ENCODE data around the gene C1orf87.

Gene C1orf87

DNA sequence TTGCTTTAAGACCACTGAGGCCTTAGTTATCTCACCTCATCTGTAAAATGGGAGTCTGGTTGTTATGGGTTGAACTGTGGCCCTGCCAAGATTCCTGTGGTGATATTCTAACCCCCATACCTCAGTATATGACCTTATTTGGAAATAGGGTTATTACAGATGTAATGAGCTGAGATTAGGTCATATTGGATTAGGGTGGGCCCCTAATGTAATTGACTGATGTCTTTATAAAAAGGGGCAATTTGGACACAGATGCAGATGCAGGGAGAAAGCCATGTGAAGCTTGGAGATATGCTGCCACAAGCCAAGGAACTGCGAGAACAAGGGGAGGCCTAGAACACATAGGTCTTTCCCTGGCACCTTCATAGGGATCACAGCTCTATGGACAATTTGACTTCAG is 3.9 kb downstream of the C1orf87 start:
- Histone ChIP-seq H2AFZ (ENCODE audit: low read depth, low read length) (no peak overlapping the region), H3K27me3 (ENCODE audit: insufficient read depth, low read length, poor library complexity) (no peaks in the 10 kb centered on the region), H3K9ac (ENCODE audit: low read depth, low read length) (no peak overlapping the region), H3K79me2 (ENCODE audit: insufficient read depth, low read length) (no peaks in the 10 kb centered on the region), H3K9me3 (ENCODE audit: insufficient read depth, low read length, severe bottlenecking) (no peaks in the 10 kb centered on the region), H4K20me1 (ENCODE audit: insufficient read depth, low read length) (no peaks in the 10 kb centered on the region), H3K36me3 (ENCODE audit: insufficient read depth, low read length) (no peaks in the 10 kb centered on the region), H3K4me2 (ENCODE audit: insufficient read depth, low read length) (no peak overlapping the region), H3K4me3 (ENCODE audit: low read depth in 1 of 2, low read length in 2 of 2) (no peak overlapping the region), H3K4me1 (ENCODE audit: insufficient read depth, low read length) (no peaks in the 10 kb centered on the region), H3K27ac (ENCODE audit: low read length) (no peak overlapping the region)
- TF ChIP-seq EZH2 (IDR thresholded peaks at IDR 0.05; ENCODE audit: borderline replicate concordance, low read depth, low read length, severe bottlenecking) (no peak), CTCF (IDR thresholded peaks at IDR 0.05; ENCODE audit: borderline replicate concordance, extremely low read depth, low read length, poor library complexity, severe bottlenecking) (no peak)
- ATAC-seq (ENCODE audit: insufficient read depth, low read depth), result no peak
- no peak for DNase-seq

DNA sequence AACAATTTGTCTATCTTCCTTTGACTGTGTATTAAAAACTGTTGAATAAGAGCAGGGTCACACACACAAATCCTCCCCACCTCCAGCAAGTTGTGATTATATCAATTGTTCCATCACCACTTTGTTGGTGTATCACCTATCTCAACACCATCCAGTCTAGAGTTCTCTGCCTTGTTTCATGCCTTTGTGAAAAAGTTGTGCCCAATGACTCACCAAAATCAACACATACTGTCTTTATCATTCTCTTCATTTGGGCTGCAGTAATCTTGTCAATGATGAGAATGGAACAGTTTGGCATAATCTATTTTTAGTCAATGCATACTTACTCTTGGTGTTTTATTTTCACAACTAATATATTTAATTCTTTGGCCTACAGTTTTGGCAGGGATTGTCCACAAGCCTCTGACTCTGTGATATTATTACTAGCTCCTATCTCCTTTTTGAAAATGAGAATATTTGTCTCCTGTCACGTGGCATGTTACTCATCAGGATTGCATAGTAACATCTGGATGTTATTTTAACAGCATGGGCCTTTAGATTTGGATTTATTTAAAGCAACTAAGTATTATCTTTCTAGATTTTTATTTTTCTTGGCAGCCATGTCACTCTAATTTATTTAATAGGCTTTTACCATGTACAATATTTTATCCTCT is 5.1 kb downstream of the C1orf87 start:
- DNase-seq (no peak), ATAC-seq (ENCODE audit: insufficient read depth, low read depth) (no peak)
- H3K4me2 ChIP-seq (ENCODE audit: insufficient read depth, low read length), result no peak overlapping the region
- no peak overlapping the region for H3K9ac ChIP-seq (ENCODE audit: low read depth, low read length)
- no peaks in the 10 kb centered on the region for H3K9me3 ChIP-seq (ENCODE audit: insufficient read depth, low read length, severe bottlenecking)
- H3K4me3 ChIP-seq (ENCODE audit: low read depth in 1 of 2, low read length in 2 of 2), result no peak overlapping the region
- no peaks in the 10 kb centered on the region for H3K27me3 ChIP-seq (ENCODE audit: insufficient read depth, low read length, poor library complexity)
- H2AFZ ChIP-seq (ENCODE audit: low read depth, low read length), result no peak overlapping the region
- no peaks in the 10 kb centered on the region for H3K4me1 ChIP-seq (ENCODE audit: insufficient read depth, low read length)
- no peak overlapping the region for H3K27ac ChIP-seq (ENCODE audit: low read length)
- no peaks in the 10 kb centered on the region for H3K36me3 ChIP-seq (ENCODE audit: insufficient read depth, low read length)
- TF ChIP-seq CTCF (IDR thresholded peaks at IDR 0.05; ENCODE audit: borderline replicate concordance, extremely low read depth, low read length, poor library complexity, severe bottlenecking) (no peak), EZH2 (IDR thresholded peaks at IDR 0.05; ENCODE audit: borderline replicate concordance, low read depth, low read length, severe bottlenecking) (no peak)
- no peaks in the 10 kb centered on the region for H3K79me2 ChIP-seq (ENCODE audit: insufficient read depth, low read length)
- no peaks in the 10 kb centered on the region for H4K20me1 ChIP-seq (ENCODE audit: insufficient read depth, low read length)

- no peaks in the 10 kb centered on the region for H4K20me1 ChIP-seq (ENCODE audit: insufficient read depth, low read length)
- H3K9ac ChIP-seq (ENCODE audit: low read depth, low read length), result no peak overlapping the region
- no peak overlapping the region for H3K4me3 ChIP-seq (ENCODE audit: low read depth in 1 of 2, low read length in 2 of 2)
- H3K36me3 ChIP-seq (ENCODE audit: insufficient read depth, low read length), result no peaks in the 10 kb centered on the region
- no peak overlapping the region for H3K27ac ChIP-seq (ENCODE audit: low read length)
- TF ChIP-seq EZH2 (IDR thresholded peaks at IDR 0.05; ENCODE audit: borderline replicate concordance, low read depth, low read length, severe bottlenecking) (no peak), CTCF (IDR thresholded peaks at IDR 0.05; ENCODE audit: borderline replicate concordance, extremely low read depth, low read length, poor library complexity, severe bottlenecking) (no peak)
- no peaks in the 10 kb centered on the region for H3K79me2 ChIP-seq (ENCODE audit: insufficient read depth, low read length)
- H3K27me3 ChIP-seq (ENCODE audit: insufficient read depth, low read length, poor library complexity), result no peaks in the 10 kb centered on the region
- H3K9me3 ChIP-seq (ENCODE audit: insufficient read depth, low read length, severe bottlenecking), result no peaks in the 10 kb centered on the region
- no peaks in the 10 kb centered on the region for H3K4me1 ChIP-seq (ENCODE audit: insufficient read depth, low read length)
- DNase-seq, result no peak
- no peak overlapping the region for H3K4me2 ChIP-seq (ENCODE audit: insufficient read depth, low read length)
- ATAC-seq (ENCODE audit: insufficient read depth, low read depth), result no peak
- no peak overlapping the region for H2AFZ ChIP-seq (ENCODE audit: low read depth, low read length)
Measured at GRCh38 chr1:60066001-60066400, 7.6 kb downstream of the C1orf87 start.
